GM12878 (cell line): Measurements from ENCODE around the gene RCHY1.

Experiments used
- ETV6 ChIP-seq, 2 experiments: fragments of 450-650 bp in 1 of 2; IDR thresholded peaks in 1 of 2; conservative IDR thresholded peaks in 1 of 2; 2 replicates each; pipeline ENCODE4 v1.6.1; 2014; ENCODE audit warnings: antibody characterized with exemption in 1 of 2, borderline replicate concordance in 1 of 2, low read depth in 1 of 2, mild to moderate bottlenecking in 1 of 2, moderate library complexity in 1 of 2
- SP1 ChIP-seq: IDR thresholded peaks from one replicate; pipeline ENCODE4 v1.6.1; 2011; ENCODE audit warnings: low read depth, low read length
- ZNF24 ChIP-seq: fragments of 450-650 bp; IDR thresholded peaks from 2 replicates; pipeline ENCODE4 v1.6.1; 2017; ENCODE audit warnings: antibody characterized with exemption, mild to moderate bottlenecking
- TF ChIP-seq, protein P1 (sequence below): fragments of 450-650 bp; IDR thresholded peaks from 2 replicates; pipeline ENCODE4 v1.6.1; 2016; ENCODE audit warnings: mild to moderate bottlenecking
- TF ChIP-seq, protein P2 (sequence below): IDR thresholded peaks from 2 replicates; pipeline ENCODE4 v1.6.1; 2011; ENCODE audit warnings: borderline replicate concordance, low read depth, mild to moderate bottlenecking, moderate library complexity, mixed read lengths, low read length; ENCODE audit not compliant: insufficient read depth; ENCODE audit errors: extremely low read length

DNA sequence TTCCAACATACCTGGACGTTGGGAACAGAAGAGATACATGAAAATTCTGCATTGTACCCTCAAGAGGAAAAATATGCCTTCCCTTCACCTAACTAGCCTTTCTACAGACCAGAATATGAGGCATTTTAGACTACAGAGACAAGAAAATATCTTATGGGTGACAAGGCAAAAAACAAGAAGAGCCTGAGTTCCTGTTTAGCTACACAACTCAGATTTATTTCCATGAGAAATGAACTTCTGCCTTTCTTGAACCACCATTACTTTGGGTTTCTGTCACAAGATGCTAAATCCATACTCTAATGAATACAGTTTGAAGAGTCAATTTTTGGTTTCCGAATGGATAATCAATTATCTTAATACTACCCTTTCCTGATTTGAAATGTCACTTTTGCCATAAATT, 18.7 kb downstream of the RCHY1 start:
- TF ChIP-seq, protein P1, sequence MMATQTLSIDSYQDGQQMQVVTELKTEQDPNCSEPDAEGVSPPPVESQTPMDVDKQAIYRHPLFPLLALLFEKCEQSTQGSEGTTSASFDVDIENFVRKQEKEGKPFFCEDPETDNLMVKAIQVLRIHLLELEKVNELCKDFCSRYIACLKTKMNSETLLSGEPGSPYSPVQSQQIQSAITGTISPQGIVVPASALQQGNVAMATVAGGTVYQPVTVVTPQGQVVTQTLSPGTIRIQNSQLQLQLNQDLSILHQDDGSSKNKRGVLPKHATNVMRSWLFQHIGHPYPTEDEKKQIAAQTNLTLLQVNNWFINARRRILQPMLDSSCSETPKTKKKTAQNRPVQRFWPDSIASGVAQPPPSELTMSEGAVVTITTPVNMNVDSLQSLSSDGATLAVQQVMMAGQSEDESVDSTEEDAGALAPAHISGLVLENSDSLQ: no peak
- no peak for TF ChIP-seq ZNF24
- TF ChIP-seq ETV6 (conservative IDR thresholded peaks at IDR 0.05 in 1 of 2, IDR thresholded peaks at IDR 0.05 in 1 of 2; ENCODE audit: borderline replicate concordance in 1 of 2, low read depth in 1 of 2): no peak
- TF ChIP-seq, protein P2, sequence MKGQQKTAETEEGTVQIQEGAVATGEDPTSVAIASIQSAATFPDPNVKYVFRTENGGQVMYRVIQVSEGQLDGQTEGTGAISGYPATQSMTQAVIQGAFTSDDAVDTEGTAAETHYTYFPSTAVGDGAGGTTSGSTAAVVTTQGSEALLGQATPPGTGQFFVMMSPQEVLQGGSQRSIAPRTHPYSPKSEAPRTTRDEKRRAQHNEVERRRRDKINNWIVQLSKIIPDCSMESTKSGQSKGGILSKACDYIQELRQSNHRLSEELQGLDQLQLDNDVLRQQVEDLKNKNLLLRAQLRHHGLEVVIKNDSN: no peak
- TF ChIP-seq SP1: no peak
